Type B pancreatic cell (in vitro differentiated cells): ENCODE results near the gene ABCC11. TPM values are rescaled to one million over a fixed set of nuclear protein-coding genes. Genes with fewer than 3 reads are reported as not detected.
A peak's percentile ranks its signal among the peaks of the same experiment; 100 is the strongest.

Experiments used
- DNase-seq: peaks from one replicate; pipeline ENCODE4 v3.0.0; 2021; ENCODE audit warnings: mixed read lengths; ENCODE audit not compliant: unreplicated experiment; ENCODE audit errors: extremely low spot score
- H3K27ac Mint-ChIP-seq: 2 replicates; pipeline ENCODE4 v1.8.0; 2021; ENCODE audit warnings: mild to moderate bottlenecking, mixed read lengths
- H3K27me3 Mint-ChIP-seq: 2 replicates; pipeline ENCODE4 v1.8.0; 2021; ENCODE audit warnings: mixed read lengths
- H3K36me3 Mint-ChIP-seq: 2 replicates; pipeline ENCODE4 v1.8.0; 2021; ENCODE audit warnings: mixed read lengths
- H3K4me1 Mint-ChIP-seq: one replicate; pipeline ENCODE4 v1.8.0; 2021; ENCODE audit warnings: mixed read lengths; ENCODE audit not compliant: unreplicated experiment
- H3K4me3 Mint-ChIP-seq: 2 replicates; pipeline ENCODE4 v1.8.0; 2021; ENCODE audit warnings: mild to moderate bottlenecking, mixed read lengths
- H3K9me3 Mint-ChIP-seq: 2 replicates; pipeline ENCODE4 v1.8.0; 2021; ENCODE audit warnings: mixed read lengths
- CTCF ChIP-seq: fragments of 200-600 bp; sonication (generic); conservative IDR thresholded peaks from 2 replicates; pipeline ENCODE4 v1.5.0; 2021; ENCODE audit warnings: antibody characterized with exemption, mild to moderate bottlenecking
- total RNA-seq: library from RNA; stranded (reverse); gene quantifications from 2 replicates; pipeline ENCODE4 v1.2.1, GENCODE V29; 2021; ENCODE audit warnings: low replicate concordance

ABCC11 gene
- total RNA-seq, 1 donor from 2014 or later, result 0.07 TPM

- H3K27me3 Mint-ChIP-seq, result no peaks in the 10 kb centered on the region
- no peak overlapping the region for H3K4me3 Mint-ChIP-seq
- H3K4me1 Mint-ChIP-seq, result peaks cover 9% of the 10 kb centered on the region
- no peak overlapping the region for H3K27ac Mint-ChIP-seq
- DNase-seq, result no peak
- no peak for TF ChIP-seq CTCF
- H3K9me3 Mint-ChIP-seq, result no peaks in the 10 kb centered on the region
- peaks cover 28% of the 10 kb centered on the region for H3K36me3 Mint-ChIP-seq
These were observed 31.9 kb upstream of the ABCC11 start for GRCh38 chr16:48279199-48279598.

- no peaks in the 10 kb centered on the region for H3K9me3 Mint-ChIP-seq
- H3K4me3 Mint-ChIP-seq, result no peak overlapping the region
- no peaks in the 10 kb centered on the region for H3K27me3 Mint-ChIP-seq
- H3K27ac Mint-ChIP-seq, result peak overlapping the region; percentile 32
- H3K36me3 Mint-ChIP-seq, result peaks cover 17% of the 10 kb centered on the region
- DNase-seq, result no peak
- no peak for TF ChIP-seq CTCF
- peaks cover 9% of the 10 kb centered on the region for H3K4me1 Mint-ChIP-seq
These were observed 29.8 kb upstream of the ABCC11 start for GRCh38 chr16:48277158-48277557.

DNA sequence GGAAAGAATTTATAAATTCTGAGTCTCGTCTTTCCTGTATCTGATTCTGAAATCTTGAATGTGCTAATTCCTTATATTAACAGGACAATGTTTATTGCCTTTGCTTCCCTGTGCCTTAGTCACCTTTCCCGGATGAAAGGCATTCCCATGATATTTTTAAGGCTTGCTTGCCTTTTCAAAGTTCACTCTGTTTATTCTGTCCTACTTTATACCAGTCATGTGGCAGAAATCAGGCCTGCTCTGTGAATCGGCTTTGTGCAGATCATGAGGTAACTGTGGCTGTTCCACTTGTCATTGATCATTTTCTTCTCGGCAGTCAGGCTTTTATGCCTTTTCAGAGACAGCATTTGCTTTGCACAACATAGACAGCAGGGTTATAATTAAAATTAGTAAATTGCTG lies 28.8 kb upstream of the ABCC11 start:
- DNase-seq, result no peak
- TF ChIP-seq CTCF, result no peak
- no peaks in the 10 kb centered on the region for H3K9me3 Mint-ChIP-seq
- no peaks in the 10 kb centered on the region for H3K27me3 Mint-ChIP-seq
- H3K4me1 Mint-ChIP-seq, result peaks cover 9% of the 10 kb centered on the region
- no peak overlapping the region for H3K4me3 Mint-ChIP-seq
- H3K36me3 Mint-ChIP-seq, result peaks cover 17% of the 10 kb centered on the region
- no peak overlapping the region for H3K27ac Mint-ChIP-seq

- no peak for DNase-seq
- Mint-ChIP-seq H3K4me1 (peaks cover 9% of the 10 kb centered on the region), H3K4me3 (no peak overlapping the region), H3K27me3 (no peaks in the 10 kb centered on the region), H3K36me3 (peaks cover 17% of the 10 kb centered on the region), H3K27ac (no peak overlapping the region), H3K9me3 (no peaks in the 10 kb centered on the region)
- TF ChIP-seq CTCF, result no peak
These were observed 27.1 kb upstream of the ABCC11 start for GRCh38 chr16:48274476-48274875.

- Mint-ChIP-seq H3K27me3 (no peaks in the 10 kb centered on the region), H3K36me3 (peaks cover 8% of the 10 kb centered on the region), H3K4me1 (peaks cover 9% of the 10 kb centered on the region), H3K27ac (no peak overlapping the region), H3K9me3 (no peaks in the 10 kb centered on the region), H3K4me3 (no peak overlapping the region)
- no peak for DNase-seq
- TF ChIP-seq CTCF, result no peak
These were observed 25.6 kb upstream of the ABCC11 start for GRCh38 chr16:48272837-48273421.

DNA sequence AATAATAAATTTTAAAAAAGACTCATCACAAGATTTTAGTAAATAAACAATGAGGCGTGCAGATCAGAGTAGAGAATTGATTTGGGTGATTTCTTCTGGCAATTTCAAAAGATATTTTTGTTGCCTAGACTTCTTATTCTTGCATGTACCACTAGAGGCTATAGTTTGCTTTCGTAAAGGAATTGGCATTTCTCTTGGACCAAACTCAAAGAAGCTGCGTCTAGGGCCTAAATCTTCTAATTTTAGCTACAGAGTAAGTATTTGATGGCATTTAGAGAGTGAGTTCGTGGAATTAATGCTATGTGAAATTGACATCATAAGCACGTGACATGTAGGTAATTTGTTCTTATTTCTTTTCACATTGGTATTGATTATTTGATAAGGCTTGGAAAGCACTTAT lies 24.4 kb upstream of the ABCC11 start:
- Mint-ChIP-seq H3K9me3 (no peaks in the 10 kb centered on the region), H3K36me3 (no peaks in the 10 kb centered on the region)

More for the DNA sequence above, 24.4 kb upstream of the ABCC11 start:
- peaks cover 4% of the 10 kb centered on the region for H3K4me1 Mint-ChIP-seq
- no peak overlapping the region for H3K27ac Mint-ChIP-seq
- no peaks in the 10 kb centered on the region for H3K27me3 Mint-ChIP-seq
- TF ChIP-seq CTCF, result peak; percentile 34
- DNase-seq, result no peak
- no peak overlapping the region for H3K4me3 Mint-ChIP-seq
